HepG2 (cell line): Measurements from ENCODE around the gene ADIPOR2. TPM values are rescaled to one million over a fixed set of nuclear protein-coding genes. Genes with fewer than 3 reads are reported as not detected.

ENCODE experiments used
- AHR ChIP-seq: IDR thresholded peaks from 2 replicates; pipeline ENCODE4 v1.6.1; 2018; ENCODE audit warnings: missing genetic modification reagents, missing compliant biosample characterization
- AKNA ChIP-seq: sonication (generic); formaldehyde crosslinking; IDR thresholded peaks from 2 replicates; pipeline ENCODE4 v1.4.0; 2020; ENCODE audit warnings: missing genetic modification reagents, borderline replicate concordance
- ATF7 ChIP-seq, 2 experiments: fragments of 450-650 bp in 1 of 2; sonication (generic) in 1 of 2; formaldehyde crosslinking in 1 of 2; IDR thresholded peaks; 2 replicates each; pipeline versions ENCODE4 v1.4.0 to v1.6.1; 2016 to 2020; ENCODE audit warnings: antibody characterized with exemption in 1 of 2, mild to moderate bottlenecking in 1 of 2, missing genetic modification reagents in 1 of 2
- HDAC2 ChIP-seq: sonication (generic); formaldehyde crosslinking; IDR thresholded peaks from 2 replicates; pipeline ENCODE4 v1.4.0; 2020; ENCODE audit warnings: missing genetic modification reagents
- KDM2A ChIP-seq: sonication (generic); formaldehyde crosslinking; IDR thresholded peaks from 2 replicates; pipeline ENCODE4 v1.4.0; 2020; ENCODE audit warnings: low read depth, missing genetic modification reagents, borderline replicate concordance
- MXI1 ChIP-seq: IDR thresholded peaks from 3 replicates; pipeline ENCODE4 v1.6.1; 2012; ENCODE audit warnings: low read depth, low read length, inconsistent platforms, borderline replicate concordance
- ZBTB38 ChIP-seq: sonication (generic); formaldehyde crosslinking; IDR thresholded peaks from 2 replicates; pipeline ENCODE4 v1.5.1; 2020; ENCODE audit warnings: mild to moderate bottlenecking, missing genetic modification reagents
- ZHX2 ChIP-seq, 2 experiments: sonication (generic) in 1 of 2; formaldehyde crosslinking in 1 of 2; IDR thresholded peaks; 2 replicates each; pipeline versions ENCODE4 v1.6.1 to v1.9.0; 2014 to 2022; ENCODE audit warnings: antibody characterized with exemption in 1 of 2, borderline replicate concordance in 1 of 2, inconsistent platforms in 1 of 2, low read depth in 1 of 2, missing genetic modification reagents in 1 of 2
- ZNF646 ChIP-seq: sonication (generic); formaldehyde crosslinking; IDR thresholded peaks from 2 replicates; pipeline ENCODE4 v1.9.0; 2021; ENCODE audit warnings: mild to moderate bottlenecking, missing genetic modification reagents
- ZNF670 ChIP-seq: sonication (generic); formaldehyde crosslinking; IDR thresholded peaks from 2 replicates; pipeline ENCODE4 v1.8.0; 2022; ENCODE audit warnings: mild to moderate bottlenecking, missing genetic modification reagents, borderline replicate concordance
- polyA plus RNA-seq, 8 experiments: library from polyadenylated mRNA; depleted of rRNA in 3 of 8; stranded (reverse) in 7 of 8; unstranded in 1 of 8; fragments of >200 nt; fragmentation: Illumina TruSeq in 4 of 8; extraction: Trizol in 4 of 8; gene quantifications; 2 replicates each; pipeline versions ENCODE4 v1.2.1 to v1.2.3, GENCODE V29; 2011 to 2016; ENCODE audit warnings: low read depth in 4 of 8, missing spikeins in 1 of 8, mixed read lengths in 1 of 8; ENCODE audit not compliant: insufficient read depth in 1 of 8
- total RNA-seq, 5 experiments: library from RNA; depleted of rRNA; stranded (reverse); fragments of >200 nt; fragmentation: Illumina TruSeq; extraction: Trizol; gene quantifications; 2 replicates each; pipeline ENCODE4 v1.2.3, GENCODE V29; 2016; ENCODE audit warnings: low read depth in 1 of 5

The ADIPOR2 gene
- total and polyA plus RNA-seq, 2 of the 13 experiments (the other 11 are each of a cell fraction or from before 2014, with no cell fraction given): 35.2 to 52.2 TPM

- no peak for TF ChIP-seq ZNF646 (CRISPR knock-in tag)
- TF ChIP-seq ZHX2 (IDR thresholded peaks at IDR 0.05; ENCODE audit: low read depth): no peak
- TF ChIP-seq ZHX2 (CRISPR knock-in tag; IDR thresholded peaks at IDR 0.05; ENCODE audit: borderline replicate concordance): no peak
- no peak for TF ChIP-seq ZNF670 (CRISPR knock-in tag)
- no peak for TF ChIP-seq ATF7 (IDR thresholded peaks at IDR 0.05)
- TF ChIP-seq ATF7 (CRISPR knock-in tag; IDR thresholded peaks at IDR 0.05): peak; percentile 69; the same call in 1 of the 2 replicates
- TF ChIP-seq KDM2A (CRISPR knock-in tag): no peak
- TF ChIP-seq AHR: 0 out of 2 replicates have a peak, but pooled peaks have one; percentile 26
- TF ChIP-seq HDAC2 (CRISPR knock-in tag): no peak
- TF ChIP-seq ZBTB38 (CRISPR knock-in tag): peak; percentile 78
- no peak for TF ChIP-seq AKNA (CRISPR knock-in tag)
- TF ChIP-seq MXI1: no peak
Measured at GRCh38 chr12:1810201-1810930, 119.5 kb downstream of the ADIPOR2 start (continued).
